Stimulated activated CD4-positive, alpha-beta T cell treated with anti-CD3 and anti-CD28 coated beads, TNF-alpha, amount 100 ng/mL, for 24 hours (primary cell): ENCODE results near the gene PGRMC2.
"Not testable (repeated sequence)": the region's sequence is repeated elsewhere in the genome, so short reads cannot be mapped to it uniquely, and the experiment has no call there.

Experiments used
- DNase-seq, 3 experiments: peaks; one replicate each; pipeline ENCODE4 v3.0.0-alpha.2; 2020; ENCODE audit warnings: low read depth in 3 of 3

Gene PGRMC2

DNA sequence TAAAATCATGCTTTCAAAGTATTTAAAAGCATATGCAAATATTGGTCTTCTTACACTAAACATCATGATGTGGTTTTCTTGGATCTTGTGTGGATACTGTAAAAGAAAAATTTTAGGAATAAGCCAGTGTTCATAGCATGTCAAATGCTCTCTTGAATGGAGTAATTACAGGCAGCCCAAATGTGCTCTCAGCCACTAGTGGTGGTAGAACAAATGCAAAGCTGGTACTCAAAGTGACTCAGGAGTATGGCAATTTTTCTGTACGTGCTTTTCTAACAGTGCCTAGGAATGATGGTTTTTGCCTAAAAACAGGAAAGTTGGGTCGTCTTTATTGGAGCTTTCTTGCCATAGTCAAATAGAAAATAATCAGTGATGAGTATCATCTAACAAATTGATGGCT lies 19.9 kb downstream of the PGRMC2 start:
- no peak for DNase-seq

DNA sequence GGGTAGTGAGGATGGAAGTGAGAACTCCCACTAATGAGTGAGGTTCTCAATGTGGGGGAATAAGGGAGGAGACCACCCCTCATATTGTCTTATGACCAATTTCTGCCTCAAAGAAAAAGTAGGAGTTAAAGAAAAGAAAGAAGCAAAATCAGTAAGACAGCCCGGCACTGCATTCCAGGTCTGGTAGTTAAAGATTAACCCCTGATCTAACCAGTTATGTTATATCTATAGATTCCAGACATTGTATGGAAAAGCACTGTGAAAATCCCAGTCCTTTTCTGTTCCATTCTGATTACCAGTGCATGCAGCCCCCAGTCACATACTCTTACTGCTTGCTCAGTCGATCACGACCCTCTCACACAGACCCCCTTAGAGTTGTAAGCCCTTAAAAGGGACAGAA lies 20.4 kb downstream of the PGRMC2 start:
- DNase-seq: not testable (repeated sequence)

DNA sequence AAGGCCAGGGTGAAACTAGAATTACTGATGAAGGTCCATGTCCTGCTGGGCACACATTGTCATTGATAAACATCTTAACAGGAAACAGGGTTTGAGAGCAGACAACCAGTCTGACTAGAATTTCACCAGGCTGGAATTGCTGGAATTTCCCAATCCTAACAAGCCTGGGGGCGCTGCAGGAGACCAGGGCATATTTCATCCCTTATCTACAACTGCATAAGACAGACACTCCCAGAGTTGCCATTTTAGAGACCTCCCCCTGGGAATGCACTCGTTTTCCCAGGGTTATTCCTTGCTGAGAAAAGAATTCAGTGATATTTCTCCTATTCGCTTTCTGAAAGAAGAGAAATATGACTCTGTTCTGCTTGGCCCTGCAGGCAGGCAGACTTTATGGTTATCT lies 22.1 kb downstream of the PGRMC2 start:
- DNase-seq: not testable (repeated sequence)

DNA sequence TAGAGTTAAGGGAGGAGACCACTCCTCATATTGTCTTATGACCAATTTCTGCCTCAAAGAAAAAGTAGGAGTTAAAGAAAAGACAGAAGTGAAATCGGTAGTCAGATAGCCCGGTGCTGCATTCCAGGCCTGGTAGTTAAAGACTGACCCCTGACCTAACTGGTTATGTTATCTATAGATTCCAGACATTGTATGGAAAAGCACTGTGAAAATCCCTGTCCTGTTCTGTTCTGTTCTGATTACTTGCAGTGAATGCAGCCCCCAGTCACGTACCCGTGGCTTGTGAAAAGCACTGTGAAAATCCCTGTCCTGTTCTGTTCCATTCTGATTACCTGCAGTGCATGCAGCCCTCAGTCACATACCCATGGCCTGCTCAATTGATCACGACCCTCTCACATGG lies 27.7 kb downstream of the PGRMC2 start:
- not testable (repeated sequence) for DNase-seq

DNA sequence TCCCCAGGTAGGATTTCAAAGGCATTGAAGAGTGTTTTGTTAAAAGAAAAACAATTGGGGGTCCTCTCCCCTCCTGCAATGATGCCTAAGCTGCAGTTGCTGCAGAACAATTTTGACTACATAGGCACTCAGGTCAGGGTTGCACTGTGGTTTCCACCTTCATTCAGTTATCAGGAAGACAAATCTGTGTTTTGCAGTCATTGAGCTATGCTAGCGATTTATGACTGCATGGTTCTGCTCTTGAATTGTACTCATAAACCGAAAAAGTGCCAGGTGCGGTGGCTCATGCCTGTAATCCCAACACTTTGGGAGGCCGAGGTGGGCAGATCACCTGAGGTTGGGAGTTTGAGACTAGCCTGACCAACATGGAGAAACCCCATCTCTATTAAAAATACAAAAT lies 29.4 kb downstream of the PGRMC2 start:
- not testable (repeated sequence) for DNase-seq

DNA sequence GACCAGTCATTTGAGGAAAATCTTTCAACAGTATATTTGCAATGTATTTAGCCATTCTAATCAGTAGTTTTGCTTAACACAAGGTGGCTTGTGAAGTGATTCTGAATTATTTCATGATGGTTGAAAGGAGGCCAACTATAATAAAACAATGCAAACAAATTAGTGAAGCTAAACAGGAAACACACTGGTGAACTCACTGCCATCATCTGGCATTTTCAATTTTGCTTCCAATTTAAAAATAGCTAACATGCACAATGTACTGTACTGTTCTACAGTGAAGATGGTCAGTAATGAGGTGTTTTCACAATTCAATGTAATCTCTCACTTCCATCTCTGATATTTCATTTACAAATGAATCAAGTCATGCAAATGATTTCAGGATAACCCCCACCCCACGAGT lies 31.1 kb downstream of the PGRMC2 start:
- no peak for DNase-seq

DNA sequence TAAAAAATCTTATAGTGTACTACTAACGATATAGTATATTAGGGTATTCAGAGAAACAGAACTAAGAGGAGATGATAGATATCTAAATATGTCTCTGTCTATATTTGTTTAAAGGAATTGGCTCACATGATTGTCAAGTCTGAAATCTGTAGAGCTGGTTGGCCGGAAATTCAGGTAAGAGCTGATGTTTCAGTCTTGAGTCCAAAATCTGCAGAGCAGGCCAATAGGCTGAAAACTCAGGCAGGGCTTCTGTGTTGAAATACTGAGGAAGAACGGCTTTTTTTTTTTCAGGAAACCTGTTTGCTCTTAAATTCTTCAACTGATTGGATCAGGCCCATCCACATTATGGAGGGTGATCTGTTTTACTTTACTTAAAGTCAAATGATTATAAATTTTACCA lies 31.7 kb downstream of the PGRMC2 start:
- DNase-seq: no peak

DNA sequence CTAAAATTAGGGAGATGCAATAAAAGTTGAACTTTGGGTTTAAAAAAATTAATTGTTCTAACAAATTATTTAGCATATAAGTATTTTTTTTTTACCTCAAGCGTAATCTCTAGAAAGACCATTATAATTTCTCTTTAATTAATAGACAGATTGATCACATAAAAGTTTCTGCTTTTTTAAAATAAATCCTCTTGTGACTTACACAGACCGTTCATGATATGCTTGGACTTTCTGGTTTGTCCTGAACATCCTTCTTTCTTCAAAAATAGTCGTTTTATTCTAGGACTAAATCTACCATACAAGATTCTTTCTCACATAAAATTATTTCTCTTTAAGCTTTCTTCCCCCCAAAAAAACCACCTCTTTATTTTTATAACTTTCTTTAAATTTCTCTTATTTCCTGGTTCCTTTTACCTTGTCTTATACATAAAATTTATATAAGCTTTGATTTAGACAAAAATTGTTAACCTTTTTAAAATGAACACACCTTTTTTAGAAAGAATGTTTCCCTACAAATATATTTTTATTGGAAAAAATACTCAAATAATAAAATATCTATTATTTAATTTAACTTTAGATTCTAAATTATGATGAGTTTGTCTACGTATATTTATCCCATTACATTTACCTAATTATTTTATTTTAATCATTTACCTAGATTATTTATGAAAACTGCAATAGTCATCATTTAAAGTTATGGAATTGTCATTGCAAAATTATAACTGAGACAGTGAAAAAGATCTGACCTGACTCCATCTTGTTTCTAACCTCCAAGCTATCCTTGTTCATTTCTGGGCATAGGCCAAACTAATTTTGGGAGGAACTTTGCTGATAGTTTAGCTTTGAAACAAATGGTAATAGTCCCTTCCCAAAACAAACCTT lies 37.6 kb downstream of the PGRMC2 start:
- DNase-seq: no peak

DNA sequence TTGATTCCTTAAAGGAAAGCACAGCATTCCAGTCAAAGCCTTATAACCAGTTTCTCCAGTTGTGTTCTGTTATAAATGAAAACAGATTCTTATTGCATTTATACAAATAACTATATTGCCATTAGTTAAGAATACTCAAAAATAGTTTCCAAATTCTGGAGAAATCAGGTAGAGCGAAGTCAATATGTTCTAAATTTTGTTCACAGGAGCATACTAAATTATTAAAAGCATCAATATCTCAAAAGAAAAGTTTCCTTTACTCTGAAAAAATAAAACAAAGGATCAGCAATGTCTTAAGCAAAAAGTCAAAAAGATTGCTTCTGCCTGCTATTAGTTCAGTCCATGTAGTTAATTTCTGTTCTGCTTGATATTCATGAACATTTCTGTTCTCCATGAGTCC lies 39.7 kb downstream of the PGRMC2 start:
- DNase-seq: no peak

DNA sequence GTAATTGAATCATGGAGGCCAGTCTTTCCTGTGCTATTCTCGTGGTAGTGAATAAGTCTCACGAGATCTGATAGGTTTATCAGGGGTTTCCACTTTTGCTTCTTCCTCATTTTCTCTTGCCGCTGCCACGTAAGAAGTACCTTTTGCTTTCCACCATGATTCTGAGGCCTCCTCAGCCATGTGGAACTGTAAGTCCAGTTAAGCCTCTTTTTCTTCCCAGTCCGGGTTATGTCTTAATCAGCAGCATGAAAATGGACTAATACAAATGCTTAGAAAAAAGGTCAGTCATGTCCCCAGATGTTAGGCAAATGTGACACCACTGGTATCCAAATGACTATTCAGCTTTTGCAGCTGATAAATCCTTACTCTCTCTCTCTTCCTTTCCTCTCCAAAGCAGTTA lies 42.2 kb downstream of the PGRMC2 start:
- DNase-seq: not testable (repeated sequence)

GRCh38 chr4:128244379-128244778 lies 43.2 kb downstream of the PGRMC2 start:
- no peak for DNase-seq

- DNase-seq: no peak
Observed at GRCh38 chr4:128242601-128243000, 45.0 kb downstream of the PGRMC2 start.

GRCh38 chr4:128241981-128242380 lies 45.6 kb downstream of the PGRMC2 start:
- no peak for DNase-seq

- DNase-seq: no peak
Observed at GRCh38 chr4:128241425-128241913, 46.1 kb downstream of the PGRMC2 start.

- DNase-seq: no peak
Observed at GRCh38 chr4:128241019-128241418, 46.6 kb downstream of the PGRMC2 start.

DNA sequence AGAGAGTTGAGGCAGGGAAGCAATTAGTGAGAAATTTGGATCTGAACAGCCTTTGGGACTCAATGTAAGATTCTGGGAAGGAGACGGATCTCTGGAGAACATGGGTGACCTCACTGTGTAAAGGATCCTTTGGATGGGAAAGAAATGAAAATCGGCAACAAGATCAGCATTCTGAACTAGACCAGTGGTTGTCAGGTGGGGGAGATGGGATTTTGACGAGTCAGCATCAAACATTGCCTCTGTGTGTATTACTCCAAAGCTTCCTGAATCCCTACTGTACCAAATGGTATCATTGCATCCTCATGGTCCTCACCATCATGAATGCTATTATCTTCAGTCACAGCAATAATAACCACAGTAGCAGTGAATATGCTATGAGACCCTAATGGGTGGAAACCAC lies 52.8 kb downstream of the PGRMC2 start:
- DNase-seq: no peak

DNA sequence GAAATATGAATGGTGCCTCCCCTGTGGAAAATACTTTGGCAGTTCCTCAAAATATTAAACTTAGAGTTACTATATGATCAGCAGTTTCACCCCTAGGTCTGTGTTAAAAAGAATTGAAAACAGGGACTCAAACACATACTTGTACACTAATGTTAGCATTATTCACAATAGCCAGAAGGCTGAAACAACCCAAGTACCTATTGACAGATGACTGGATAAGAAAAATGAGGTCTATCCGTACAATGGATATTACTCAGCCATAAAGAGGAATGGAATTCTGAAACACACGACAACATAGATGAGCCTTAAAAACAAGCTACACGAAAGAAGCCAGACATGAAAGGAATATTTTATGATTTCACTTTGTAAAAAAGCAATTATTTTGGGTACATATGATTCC lies 54.9 kb downstream of the PGRMC2 start:
- no peak for DNase-seq

DNA sequence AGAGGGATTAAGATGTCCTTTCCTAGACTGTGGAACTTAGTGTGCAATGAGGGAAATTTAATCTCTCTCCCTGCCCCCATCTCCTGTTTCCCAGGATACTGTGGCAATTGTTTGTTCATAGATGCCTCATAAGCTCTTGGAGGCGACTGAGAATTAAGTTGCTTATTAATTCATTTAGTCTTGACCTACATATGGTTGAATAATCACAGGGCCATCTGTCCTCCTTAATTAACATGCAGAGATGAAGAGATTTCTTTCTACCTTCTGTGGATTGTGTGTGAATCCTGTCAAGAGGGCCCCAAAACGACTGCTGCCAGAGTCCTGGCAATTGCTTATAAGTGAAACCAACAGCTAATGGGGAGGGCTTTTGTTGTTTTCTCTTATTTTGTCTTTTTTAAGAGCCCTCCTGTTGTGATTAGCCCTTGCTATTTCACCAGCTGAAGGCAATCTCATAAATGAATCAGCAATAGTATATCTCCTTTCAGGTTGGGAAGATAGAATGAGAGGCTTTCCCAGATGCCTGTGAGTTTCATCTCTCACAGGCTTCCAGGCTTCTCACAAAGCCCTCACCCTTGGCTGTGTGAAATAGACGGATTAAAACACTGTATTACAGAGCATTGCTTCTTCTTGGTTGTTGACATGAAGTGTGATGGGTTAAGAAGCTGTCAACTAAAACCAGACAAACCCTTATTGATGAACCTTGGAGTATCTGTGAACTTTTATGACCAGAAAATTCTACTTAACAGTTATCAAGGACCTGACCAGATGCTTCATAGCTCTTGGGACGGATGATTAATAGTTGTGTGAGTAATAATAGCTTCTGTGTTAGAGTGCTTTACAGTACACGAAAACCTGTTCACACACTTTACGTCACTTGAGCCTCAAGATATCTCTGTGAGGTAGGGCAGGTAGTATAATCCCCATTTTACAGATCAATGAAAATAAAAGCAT lies 58.5 kb downstream of the PGRMC2 start:
- DNase-seq: no peak

- DNase-seq: no peak
Observed at GRCh38 chr4:128227991-128228571, 59.5 kb downstream of the PGRMC2 start.

DNA sequence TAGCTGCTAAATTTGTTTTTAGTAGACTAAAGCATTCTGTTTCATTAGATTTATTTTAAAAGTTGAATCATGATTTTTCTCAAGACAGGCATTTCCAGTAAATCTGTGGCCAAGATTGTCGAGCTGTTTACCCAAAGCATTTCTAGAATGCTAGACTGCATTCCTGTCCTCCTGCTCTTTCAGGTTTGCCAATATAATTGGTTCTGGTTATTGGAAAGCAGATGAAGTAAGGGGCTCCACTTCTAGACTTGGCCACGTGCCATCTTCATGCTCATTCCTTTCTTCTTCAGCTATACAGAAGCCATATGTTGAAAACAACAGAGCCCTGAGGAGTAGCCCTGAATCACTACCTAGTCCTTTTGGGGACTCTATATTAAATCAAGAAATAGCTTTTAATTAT lies 62.5 kb downstream of the PGRMC2 start:
- DNase-seq: no peak

GRCh38 chr4:128221586-128221985 lies 66.0 kb downstream of the PGRMC2 start:
- DNase-seq: no peak
